Fibroblast of pulmonary artery (primary cell): ENCODE results near the gene ZFPM1.

Experiments
- DNase-seq: peaks from one replicate; pipeline ENCODE4 v3.0.0-alpha.2; 2010; ENCODE audit warnings: low read depth
- H3K4me3 ChIP-seq: replicated peaks from 2 replicates; pipeline ENCODE4 v1.5.1; 2011; ENCODE audit warnings: low read depth, mild to moderate bottlenecking, control low read depth, low read length, moderate library complexity
- CTCF ChIP-seq: IDR thresholded peaks from 2 replicates; pipeline ENCODE4 v1.5.1; 2011; ENCODE audit warnings: mild to moderate bottlenecking, control low read depth, low read length, inconsistent platforms; ENCODE audit errors: missing control alignments

Gene ZFPM1

GRCh38 chr16:88526906-88527185, 73.8 kb downstream of the ZFPM1 start:
- TF ChIP-seq CTCF, result no peak
- DNase-seq, result no peak
- H3K4me3 ChIP-seq, result no peak overlapping the region

DNA sequence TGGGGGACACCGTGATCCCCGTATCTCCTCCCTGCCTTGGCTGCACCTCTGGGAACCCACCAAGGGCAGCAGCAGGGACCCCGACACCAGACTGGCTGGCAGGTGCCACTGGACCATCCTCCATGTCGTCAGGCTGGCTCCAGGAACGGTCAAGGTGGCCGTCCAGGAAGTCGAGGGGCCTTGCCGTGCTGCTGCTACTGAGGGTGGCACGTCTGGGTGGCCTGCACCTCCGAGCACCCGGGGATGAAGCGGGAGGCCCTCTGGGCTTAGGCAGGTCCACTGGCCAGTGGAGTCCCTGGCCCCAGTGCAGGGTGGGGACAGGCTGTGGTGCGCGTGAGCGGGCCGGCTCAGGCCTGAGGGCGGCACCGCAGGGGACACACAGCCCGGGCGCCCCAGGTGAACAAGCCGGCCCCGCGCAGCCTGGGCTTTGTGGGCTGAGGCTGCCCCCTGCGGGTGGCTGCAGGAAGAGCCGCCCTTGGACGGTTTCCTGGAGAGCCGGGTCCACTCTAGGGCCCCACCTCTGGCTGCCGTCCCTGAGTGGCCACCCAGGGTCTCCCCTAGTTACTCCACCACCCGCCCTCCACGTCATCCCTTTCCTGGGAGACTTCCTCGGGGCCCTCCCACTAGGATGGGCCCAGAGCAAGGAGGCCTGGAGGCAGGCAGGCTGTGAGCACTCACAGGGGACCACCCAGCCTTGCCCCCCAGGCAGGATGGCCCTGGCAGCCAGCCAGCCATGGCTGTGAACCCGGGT, 74.3 kb downstream of the ZFPM1 start:
- peak; percentile 67 for TF ChIP-seq CTCF
- DNase-seq, result peak; percentile 50
- no peak overlapping the region for H3K4me3 ChIP-seq

DNA sequence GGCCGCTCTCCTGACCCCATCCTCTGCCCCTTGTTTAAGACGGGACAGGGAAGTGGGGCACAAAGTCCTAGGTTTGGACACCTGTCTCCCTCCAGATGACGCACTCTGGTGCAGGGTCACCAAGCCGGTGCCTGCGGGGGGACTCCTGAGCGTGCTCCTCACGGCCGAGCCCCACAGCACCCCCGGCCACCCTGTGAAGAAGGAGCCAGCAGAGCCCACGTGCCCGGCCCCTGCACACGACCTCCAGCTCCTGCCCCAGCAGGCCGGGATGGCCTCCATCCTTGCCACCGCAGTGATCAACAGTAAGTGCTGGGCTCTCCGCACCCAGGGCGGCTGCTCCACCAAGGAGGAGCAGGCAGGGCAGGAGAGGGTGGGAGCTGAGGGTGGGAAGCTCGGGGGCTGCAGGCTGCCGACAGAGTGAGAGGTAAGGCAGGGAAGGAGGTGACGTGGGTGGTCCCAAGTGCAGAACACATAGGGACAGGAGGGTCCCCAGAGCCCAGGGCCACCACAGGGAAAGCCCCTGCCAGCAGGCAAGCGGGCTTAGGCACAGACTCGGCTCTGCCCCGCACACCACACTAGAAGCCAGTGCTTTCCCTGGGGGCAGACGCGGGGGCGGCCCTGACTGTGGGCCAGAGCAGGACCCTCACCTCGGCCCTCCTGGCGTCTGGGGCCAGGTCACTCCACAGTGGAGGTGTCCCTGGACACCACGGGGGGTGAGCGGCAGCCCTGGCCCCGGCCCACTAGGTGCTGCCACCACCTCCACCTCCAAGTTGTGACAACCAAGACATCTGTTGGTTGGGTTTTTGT, 75.1 kb downstream of the ZFPM1 start:
- no peak for TF ChIP-seq CTCF
- H3K4me3 ChIP-seq, result no peak overlapping the region
- DNase-seq, result no peak

GRCh38 chr16:88528902-88529318, 75.8 kb downstream of the ZFPM1 start:
- no peak overlapping the region for H3K4me3 ChIP-seq
- no peak for DNase-seq

GRCh38 chr16:88529596-88529995, 76.5 kb downstream of the ZFPM1 start:
- no peak for DNase-seq
- no peak for TF ChIP-seq CTCF
- no peak overlapping the region for H3K4me3 ChIP-seq

More at GRCh38 chr16:88528902-88529318, 75.8 kb downstream of the ZFPM1 start:
- no peak for TF ChIP-seq CTCF

DNA sequence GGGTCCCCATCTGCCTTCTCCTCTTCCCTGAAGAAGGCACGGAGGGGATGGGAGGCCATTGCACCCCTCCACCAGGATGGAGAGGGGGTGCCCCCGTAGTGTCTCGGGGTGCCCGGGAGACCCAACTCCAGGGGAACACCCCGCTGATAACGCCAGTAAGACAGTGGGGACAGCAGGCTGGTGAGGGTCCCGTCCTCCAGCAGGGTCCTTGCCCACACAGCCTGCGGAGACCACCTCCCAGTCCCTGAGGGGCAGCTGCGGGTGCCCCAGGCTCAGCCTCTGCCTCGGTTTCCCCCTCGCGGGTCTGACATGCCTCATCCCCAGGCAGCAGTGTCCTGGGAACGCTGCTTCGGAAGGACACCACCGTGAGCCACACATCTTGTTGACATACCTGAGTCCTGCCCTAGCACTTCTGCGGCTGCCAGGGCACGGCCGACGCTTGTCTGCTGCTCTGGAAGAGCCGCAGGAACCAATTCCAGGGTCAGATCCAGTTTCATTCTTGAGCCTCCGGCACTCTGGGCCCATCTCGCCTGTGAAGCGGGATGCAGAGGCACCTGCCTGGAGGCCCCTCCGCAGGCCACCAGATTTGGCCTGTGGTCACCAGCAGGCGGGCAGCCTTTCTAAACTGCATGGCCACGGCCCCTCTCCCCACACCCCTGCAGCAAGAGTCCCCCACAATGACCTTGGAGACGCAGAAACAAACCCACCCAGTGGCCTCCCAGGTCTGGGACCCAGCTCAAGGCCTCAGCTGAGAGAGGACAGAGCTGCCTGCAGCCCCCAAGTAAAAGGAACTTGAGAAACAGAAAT, 77.2 kb downstream of the ZFPM1 start:
- TF ChIP-seq CTCF, result no peak
- DNase-seq, result no peak
- H3K4me3 ChIP-seq, result no peak overlapping the region
